GM19468 (cell line): ENCODE results near the gene CPA5.

Experiments used
- ATAC-seq: cut with Tn5 transposase; IDR thresholded peaks from one replicate; pipeline ENCODE4 v1.9.1; 2021; ENCODE audit warnings: mild to moderate bottlenecking, moderate library complexity, moderate number of reproducible peaks; ENCODE audit not compliant: unreplicated experiment; ENCODE audit errors: extremely low read depth

Gene CPA5

DNA sequence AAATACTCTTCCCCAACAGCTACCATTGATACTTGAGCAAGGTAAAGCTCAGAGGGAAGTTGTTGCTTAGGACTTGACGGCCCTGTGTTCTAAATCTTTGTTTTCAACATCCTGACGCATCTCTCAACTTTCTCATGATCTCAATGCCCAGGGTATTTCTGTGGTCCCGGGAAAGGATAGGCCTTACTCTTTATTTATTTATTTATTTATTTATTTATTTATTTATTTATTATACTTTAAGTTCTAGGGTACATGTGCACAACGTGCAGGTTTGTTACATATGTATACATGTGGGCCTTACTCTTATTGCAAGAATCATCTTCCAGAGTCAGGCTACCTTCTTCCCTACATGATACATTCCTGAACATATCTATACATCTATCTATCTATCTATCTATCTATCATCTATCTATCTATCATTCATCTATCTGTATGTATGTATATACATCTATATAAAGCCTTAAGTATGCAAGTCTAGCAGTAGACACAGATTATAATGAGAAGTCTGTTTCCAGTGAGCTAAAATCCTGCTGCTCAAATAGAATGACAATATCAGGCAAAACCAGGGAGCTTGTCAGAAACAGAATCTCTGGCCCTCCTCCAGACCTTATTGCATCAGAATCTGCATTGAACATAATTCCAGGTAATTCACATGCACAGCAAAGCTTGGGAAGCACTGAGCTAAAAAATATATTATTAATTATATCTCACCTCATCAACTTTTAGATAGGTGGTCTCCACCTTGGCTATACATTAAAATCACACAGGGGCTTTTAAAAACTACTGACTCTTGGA, 12.2 kb upstream of the CPA5 start:
- no peak for ATAC-seq

DNA sequence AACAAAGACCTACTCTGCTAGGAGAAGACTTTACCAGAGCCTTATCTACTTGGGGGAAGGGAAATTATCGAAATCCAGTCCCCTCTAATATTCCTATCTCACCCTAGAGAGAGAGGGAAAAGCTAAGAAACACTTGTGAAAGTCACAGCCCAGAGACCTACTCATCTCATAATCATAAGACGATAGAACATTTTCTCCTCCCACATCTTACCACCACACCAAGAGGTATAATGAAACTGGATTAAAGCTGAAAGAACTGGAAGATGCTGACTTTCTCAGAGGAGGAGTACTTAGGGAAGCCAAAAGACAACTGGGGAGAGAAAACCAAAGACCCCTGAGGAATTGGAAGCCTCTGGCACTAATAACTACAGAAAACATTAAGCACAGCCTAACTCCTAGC, 10.8 kb upstream of the CPA5 start:
- no peak for ATAC-seq

DNA sequence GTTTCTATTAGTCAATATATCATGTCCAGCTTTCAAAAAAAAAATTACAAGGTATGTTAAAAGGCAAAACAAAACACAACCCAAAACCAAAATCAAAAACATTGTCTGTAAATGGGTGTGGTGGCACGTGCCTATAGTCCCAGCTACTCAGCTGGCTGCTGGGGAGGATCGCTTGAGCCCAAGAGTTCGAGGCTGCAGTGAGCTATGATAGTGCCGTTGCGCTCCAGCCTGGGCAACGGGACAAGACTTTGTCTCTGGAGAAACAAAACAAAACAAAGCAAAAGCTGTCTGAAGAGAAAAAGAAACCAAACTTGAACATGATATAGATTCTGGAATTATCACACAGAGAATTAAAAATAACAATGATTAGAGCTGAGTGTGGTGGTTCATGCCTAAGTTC, 10.3 kb upstream of the CPA5 start:
- ATAC-seq, result no peak

DNA sequence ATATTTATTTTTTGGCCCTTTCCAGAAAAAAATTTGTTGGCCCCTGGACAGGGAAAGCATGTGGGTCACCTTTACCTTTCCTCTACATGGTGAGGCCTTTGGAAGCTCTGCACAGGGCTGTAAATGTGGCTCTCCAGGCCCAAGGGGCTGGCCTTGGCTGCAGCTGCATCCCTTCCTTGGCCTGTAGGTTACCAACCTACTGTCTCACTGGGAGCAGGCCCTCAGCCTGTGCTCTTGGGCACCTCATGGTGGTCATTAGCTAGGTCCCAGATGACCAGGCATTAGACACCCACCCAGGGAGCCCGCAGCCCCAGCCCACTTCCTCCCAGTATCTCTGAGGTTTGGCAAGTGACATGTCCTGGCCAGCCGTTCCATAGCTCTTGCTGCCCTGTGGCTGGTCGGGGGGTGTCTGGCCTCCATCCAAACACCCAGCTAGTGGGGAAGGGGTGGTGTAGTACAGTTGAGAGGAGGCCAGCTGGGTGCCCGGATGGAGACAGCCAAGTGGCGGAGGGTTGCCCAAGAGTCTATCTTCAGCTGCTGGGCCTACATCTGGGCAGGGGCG, 7.1 kb upstream of the CPA5 start:
- no peak for ATAC-seq

DNA sequence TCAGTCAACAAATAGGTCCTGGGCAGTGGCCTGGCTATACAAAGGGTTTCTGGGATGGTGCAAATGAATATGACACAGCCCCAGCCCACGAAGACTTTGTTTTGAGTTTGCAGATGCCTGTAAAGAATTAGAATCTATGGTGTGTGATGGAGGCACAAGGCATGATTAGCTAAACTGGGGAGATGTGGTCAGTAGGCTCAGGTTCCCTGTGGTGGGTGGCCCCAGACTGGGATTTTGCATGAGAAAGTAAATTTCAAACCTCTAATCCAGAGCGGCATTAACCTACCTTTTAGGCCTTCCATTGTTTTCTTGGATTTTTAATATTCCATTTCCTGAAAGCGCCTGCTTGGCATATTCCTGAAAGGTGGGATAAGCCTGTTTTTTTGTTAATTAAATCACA, 6.4 kb upstream of the CPA5 start:
- ATAC-seq, result no peak

DNA sequence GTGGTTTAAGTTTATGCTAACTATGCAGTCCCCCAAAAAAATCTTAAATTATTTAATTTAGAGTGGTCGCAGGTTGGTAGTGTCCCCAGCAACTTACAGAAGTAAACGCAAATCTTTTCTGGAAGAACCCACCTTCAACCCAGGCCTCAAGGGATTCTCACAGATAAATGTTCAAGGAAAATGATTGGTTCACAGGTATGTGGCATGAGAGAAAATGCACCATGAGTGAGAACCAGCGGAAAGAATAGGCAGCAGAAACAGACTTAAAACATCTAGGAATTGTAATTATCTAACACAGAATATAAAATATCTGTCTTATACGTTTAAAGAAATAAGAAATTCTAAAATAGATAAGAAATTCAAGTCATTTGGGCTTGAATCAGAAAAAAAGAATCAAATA, 2.7 kb upstream of the CPA5 start:
- no peak for ATAC-seq

DNA sequence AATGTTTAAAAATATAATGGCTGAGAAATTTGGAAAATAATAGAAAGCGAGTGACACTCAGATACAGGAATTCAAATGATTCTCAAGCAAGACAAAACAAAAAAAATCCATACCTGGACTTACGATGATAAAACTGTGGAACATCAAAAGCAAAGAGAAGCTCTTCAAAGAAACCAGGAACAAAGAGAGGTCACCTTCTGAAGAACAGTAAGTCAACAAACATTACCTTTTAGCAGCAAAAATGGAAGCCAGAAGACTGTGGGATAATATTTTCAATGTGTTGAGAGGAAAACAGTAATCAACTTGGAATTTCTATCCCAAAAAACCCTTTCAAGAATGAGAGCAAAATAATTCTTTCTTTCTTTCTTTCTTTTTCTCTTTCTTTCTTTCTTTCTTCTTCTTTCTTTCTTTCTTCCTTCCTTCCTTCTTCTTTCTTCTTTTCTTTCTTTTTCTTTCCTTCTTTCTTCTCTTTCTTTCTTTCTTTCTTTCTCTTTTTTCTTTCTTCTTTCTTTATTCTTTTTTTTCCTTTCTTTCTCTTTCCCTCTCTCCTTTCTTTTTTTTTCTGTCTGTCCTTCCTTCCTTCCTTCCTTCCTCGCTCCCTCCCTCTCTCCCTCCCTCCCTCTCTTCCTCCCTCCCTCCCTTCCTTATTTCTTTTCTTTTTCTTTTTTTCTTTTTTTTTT, 1.8 kb upstream of the CPA5 start:
- ATAC-seq, result no peak

DNA sequence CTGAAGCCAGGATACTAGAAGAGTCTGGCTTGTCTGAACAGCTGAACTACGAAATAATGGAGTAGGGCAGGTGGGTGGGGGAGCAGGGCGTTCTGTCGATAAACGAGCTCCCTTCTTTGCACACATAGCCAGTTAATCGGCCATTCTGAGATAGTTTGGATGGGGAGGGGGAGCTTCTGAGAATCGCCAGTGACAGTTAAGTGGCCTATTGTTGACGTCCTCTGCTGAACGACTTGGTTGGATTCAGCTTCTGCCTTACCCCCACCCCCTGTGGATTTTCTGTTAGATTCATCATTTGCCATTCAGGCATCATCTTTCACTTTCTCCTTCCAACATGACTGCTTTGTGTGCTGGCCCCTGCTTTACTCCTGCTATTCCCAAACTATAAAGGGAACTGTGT, 520 bp downstream of the CPA5 start:
- no peak for ATAC-seq

DNA sequence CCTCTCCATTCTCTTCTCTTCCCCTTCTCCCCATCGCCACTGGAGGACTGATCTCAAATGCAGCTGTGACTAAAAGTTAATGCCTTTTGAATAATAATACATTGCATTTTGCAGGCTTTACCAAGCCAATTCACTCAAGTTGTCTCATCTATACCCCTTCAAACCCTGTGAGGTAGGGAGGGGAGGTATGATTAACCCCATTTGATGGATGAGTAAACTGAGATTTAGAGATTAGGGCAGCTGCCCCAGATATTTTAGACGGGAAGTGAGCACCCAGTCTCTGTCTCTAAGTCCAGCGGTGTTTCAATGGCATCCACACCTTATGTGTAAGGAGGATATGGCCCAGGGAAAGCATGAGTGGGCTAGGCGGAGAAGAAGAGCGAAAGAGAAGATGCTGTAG, 1.1 kb downstream of the CPA5 start:
- no peak for ATAC-seq

DNA sequence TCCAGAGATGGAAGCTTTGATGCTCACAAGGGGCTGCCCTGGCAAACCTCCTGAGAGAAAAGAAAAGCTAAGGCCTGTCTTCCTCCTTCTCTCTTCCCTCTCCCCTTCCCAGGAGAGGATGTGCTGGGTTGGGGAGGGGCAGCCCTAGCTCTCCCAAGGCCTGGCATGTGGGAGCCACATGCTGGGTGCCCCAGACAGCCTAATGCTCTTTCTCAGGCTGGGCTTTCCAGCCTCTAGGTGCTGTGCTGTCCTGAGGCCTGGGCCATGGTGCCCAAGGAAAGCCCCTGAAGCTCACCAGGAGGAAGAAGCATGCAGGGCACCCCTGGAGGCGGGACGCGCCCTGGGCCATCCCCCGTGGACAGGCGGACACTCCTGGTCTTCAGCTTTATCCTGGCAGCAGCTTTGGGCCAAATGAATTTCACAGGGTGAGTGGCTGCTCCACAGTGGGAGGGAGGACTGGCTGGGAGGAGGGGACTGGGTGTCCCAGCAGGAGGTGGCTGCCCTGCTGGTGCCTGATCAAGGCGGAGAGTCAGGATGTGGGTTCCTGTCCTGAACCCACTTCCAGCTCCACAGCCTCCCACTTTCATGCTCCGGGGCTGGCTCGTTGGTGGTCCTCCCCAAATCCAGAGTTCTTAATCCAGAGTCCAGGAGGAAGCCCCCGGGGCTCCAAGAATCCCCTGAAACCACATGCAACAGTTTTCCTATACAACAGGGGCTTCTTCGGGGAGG, 1.7 kb downstream of the CPA5 start:
- ATAC-seq, result no peak

DNA sequence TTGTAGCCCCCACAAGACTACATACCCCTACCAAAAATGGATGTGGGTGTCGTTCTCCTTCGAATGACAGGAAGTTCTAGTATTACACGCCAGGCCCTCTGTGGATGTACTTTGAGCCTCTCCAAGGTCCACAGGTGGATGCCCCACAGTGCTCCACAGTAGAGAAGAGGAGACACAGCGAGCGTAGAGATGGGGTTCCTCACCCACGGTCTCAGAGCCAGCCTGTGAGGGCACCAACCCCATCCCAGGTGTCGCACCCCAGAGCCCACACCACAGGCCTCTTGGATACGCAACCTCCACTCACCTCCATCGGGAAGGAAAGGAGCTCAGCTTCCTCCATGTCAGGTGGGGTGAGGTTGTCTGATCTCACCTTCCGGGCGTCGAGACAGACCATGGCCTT, 2.3 kb downstream of the CPA5 start:
- ATAC-seq, result no peak

DNA sequence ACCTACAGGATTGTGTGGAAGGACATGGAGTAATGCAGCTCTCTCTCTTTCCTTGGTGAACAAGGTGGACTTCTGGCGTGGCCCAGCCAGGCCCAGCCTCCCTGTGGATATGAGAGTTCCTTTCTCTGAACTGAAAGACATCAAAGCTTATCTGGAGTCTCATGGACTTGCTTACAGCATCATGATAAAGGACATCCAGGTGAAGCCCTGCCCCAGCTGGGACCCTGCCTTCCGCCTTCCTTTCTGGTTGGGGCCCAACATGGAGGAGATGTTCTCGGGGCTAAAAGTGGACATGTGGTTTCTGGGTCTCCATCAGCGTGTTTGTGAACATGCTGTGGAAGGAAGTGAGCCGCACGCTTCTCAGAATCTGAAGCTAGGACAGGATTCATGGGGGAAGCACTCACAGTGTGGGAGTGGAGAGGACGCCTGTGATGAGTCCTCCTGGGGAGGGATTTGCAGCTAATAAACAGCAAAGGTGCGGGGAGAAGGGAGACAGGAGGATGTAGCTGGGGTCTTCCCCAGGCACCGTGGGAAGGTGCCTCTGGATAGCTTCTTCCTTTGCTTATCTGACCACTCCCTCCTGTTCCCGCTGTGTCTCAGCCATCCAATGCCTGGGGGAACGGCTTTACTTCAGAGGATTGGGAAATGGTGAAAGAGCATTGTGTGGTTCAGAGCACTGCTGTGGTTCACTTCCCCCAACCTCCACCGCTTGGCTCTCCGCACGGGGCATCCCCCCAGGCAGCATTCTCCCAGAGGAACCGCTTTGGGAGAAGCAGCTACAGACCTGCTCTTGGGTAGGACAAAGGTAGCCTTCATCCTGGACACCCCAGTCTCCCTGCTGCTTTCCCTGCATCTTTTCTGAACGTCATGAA, 5.5 kb downstream of the CPA5 start:
- no peak for ATAC-seq

DNA sequence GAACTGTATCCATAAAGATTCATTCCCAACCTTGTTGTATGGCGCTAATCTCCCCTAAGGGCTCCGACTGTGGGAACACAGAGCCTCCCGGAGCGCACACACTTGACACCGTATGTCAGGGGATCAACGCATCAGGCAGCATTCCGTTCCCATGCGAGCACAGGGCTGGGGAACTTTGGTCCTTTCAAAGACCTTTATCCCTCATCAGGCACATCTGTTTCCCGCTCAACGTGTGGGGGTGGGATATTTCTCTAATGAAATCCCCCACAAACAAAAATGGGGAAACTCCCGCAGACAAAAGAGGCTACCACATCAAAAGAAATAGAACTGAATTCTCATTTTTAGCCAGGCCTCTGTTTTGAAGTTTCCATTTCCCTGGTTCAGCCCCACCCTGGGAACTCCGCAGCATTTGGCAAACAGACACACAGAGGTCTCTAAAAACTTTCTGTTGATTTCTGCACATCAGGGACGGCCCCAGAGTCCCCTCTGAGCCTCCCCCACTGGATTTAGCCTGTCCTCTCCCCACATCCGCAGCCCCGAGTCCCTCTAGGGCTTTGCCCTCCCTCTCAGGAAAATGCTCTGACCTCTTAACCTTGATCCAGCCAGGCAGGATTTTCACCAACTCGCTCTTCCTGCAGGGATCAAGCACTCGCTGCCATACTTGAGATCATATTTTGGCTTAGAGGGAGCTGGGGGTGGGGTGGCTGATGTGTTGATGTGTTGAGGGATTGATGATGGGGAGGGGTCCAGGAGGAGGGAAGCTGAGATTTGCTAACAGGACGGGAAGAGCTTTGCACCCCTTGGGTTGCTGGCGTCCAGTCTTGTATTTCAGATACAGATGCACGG, 6.6 kb downstream of the CPA5 start:
- no peak for ATAC-seq

DNA sequence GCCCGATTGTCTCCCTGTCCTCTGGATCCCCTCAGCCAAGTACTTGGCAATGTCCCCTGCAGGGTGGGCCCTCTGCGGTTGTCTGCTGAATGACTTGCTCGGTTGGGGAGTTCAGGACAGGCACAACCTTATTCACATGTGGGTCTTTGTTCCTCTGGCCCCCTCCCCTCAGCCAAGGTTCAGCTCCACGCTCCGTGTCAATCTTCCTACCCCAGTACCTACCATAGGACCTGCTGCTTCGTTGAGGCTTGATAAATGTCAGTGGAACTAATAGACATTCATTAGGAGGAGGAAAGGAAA, 7.1 kb downstream of the CPA5 start:
- no peak for ATAC-seq

DNA sequence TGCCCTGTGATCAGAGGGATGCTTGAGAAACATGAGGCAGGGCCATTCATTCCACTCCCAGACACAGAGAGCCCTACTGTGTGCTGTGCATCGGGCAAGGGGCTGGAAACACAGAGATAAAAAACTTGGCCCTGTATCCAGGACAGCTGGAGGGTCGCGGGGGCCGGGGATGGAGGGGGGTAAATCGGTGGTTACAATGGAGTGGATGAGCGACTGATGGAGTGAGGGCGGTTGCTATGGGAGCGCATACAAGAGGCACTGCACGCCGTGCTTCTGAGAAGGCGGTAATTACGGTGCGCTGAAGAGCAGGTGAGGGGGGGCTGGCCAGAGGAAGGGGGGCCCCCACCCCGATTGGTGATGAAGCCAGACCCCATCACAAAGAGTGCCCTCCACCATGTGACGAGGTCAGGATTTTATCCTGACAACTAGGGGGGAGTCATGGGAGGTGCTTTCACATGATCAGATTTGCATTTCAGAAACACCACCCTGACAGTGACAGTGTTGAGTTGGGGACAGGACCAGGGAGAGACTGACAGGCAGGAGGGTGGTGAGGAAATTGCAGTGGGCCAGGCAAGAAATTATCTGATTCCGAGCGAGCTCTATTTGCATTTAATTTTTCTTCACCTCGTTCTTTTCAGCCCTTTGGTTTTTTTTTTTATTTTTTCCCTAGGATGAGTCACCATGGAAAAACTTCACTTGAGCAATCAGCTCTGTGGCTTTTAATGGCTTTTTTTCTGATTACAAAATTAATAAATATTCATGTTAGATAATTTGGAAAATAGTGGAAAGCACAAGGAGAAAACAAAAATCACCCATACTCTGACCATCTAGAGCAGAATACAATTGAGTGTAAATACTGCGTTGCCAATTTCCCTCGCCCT, 7.8 kb downstream of the CPA5 start:
- no peak for ATAC-seq

DNA sequence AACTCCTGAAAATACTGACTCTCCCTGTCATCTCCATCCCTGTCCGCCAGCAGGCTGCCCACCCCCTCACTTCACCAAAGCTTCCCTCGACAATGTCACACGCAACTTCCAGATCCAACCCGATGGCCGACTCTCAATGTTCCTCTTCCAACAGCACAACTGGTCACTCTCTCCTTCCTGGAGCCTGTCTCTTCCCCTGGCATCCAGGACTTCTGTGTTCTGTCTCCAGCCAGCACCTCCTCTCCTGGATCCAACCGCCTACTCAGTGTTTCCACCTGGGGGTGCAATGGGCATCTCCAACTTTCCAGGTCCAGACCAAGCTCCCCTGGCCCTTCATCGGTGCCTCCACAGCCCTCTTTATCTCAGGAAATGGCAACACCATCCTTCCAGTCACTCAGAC, 8.6 kb downstream of the CPA5 start:
- no peak for ATAC-seq

DNA sequence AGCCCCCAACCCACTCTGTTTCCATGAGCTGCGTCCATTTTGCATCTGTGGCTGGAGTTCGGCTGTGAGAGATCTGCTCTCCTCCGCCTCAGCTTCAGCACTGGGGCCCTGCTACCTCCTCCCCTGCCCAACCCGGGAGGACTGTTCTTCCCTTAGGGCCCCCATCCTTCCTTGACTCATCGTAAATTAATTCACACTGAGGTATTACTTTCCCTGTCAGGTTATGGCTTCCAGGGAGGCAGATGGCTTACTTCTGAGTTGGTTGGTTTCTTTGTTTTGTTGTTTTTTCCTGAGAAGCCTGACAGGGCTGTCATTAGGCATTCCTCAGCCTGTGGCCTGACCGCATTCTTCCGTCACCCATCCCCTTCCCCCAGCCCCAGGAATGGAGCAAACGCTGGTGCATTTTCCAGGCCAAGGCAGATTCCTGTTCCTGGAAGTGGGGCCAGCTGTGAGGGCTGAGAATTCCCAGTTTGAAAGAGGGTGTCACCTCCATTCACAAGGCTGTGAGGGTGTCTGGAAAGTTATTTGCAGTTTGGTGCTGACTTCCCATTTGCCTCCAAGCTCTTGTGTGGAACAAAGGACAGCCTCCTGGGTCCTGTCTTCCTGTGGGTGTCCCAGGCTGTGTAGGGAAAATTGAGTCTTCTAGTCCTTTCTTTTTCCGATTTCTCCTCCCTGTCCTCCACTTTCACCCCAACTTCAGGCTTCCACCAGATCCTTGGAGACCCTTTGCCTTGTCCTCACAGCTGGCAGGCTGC, 11.7 kb downstream of the CPA5 start:
- no peak for ATAC-seq
